ENCODE data around the gene CXCL1.

DNA sequence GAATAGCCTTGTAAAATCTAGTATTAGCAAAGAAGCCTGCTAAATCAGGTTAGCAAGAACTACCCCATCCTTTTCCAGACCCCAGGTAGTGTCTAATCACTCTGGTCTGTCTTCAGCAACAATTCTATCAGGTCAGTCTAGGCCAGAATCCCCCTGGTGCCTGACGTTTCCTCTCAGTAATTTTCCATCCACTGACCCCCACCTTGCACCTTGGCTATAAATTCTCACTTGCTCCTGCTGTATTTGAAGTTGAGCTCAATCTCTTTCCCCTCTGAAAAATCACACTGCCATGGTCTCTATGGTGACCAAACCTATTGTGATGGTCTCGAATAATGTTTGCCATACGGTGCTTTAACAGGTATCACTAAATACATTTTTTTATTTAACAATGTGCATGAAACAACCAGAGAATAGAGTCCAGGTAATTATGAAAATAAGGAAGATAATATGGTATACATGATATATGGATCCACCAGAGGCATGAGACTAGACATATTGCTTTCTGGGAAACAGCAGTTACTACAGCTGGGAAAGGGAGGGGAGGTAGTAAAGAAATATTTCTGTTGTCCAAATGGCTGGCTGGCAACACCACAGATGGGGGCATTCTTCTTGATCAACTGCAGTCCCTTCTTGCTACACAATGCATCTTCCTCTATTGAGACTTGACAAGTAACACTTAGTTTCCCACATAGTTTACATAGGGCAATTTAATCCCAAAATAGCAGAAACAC, 33.8 kb downstream of the CXCL1 start:
- TF ChIP-seq, protein P1, sequence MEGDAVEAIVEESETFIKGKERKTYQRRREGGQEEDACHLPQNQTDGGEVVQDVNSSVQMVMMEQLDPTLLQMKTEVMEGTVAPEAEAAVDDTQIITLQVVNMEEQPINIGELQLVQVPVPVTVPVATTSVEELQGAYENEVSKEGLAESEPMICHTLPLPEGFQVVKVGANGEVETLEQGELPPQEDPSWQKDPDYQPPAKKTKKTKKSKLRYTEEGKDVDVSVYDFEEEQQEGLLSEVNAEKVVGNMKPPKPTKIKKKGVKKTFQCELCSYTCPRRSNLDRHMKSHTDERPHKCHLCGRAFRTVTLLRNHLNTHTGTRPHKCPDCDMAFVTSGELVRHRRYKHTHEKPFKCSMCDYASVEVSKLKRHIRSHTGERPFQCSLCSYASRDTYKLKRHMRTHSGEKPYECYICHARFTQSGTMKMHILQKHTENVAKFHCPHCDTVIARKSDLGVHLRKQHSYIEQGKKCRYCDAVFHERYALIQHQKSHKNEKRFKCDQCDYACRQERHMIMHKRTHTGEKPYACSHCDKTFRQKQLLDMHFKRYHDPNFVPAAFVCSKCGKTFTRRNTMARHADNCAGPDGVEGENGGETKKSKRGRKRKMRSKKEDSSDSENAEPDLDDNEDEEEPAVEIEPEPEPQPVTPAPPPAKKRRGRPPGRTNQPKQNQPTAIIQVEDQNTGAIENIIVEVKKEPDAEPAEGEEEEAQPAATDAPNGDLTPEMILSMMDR (IDR thresholded peaks at IDR 0.05): no peak
- TF ChIP-seq POLR2A (IDR thresholded peaks at IDR 0.05): no peak

Measured in lower leg skin (tissue), 3 donors.